Common myeloid progenitor, CD34-positive (primary cell): ENCODE results near the gene C1QL2.

ENCODE experiments used
- CTCF ChIA-PET: fragments of 350-600 bp; sonication (Branson Sonifier 250); formaldehyde crosslinking; loops from one replicate; lab custom pipeline; 2021; ENCODE audit warnings: antibody characterized with exemption; lab: Charles Lee
- POLR2A ChIA-PET: fragments of 350-600 bp; sonication (Branson Sonifier 250); formaldehyde crosslinking; loops from one replicate; lab custom pipeline; 2021; ENCODE audit warnings: antibody characterized with exemption; lab: Charles Lee
- DNase-seq, 3 donors: peaks; one replicate each; pipeline versions ENCODE4 v3.0.0 to v3.0.0-alpha.2; 2013
- H3K27ac ChIP-seq, 2 experiments: 1 replicate in 1 of 2; 2 replicates in 1 of 2; pipeline ENCODE4 v1.7.0; 2013; ENCODE audit warnings: inconsistent platforms in 2 of 2, low read length in 2 of 2, mild to moderate bottlenecking in 2 of 2, low read depth in 1 of 2, moderate library complexity in 1 of 2; ENCODE audit not compliant: severe bottlenecking in 2 of 2, insufficient read depth in 1 of 2, poor library complexity in 1 of 2
- H3K27me3 ChIP-seq, 5 experiments: replicated peaks in 2 of 5; 1 replicate in 3 of 5; 2 replicates in 2 of 5; pipeline versions ENCODE4 v1.6.1 to v1.7.0; 2013; ENCODE audit warnings: low read length in 4 of 5, mild to moderate bottlenecking in 2 of 5, moderate library complexity in 2 of 5, inconsistent platforms in 1 of 5; ENCODE audit not compliant: insufficient read depth in 5 of 5, control insufficient read depth in 4 of 5
- H3K36me3 ChIP-seq, 4 experiments: 1 replicate in 2 of 4; 2 replicates in 2 of 4; pipeline versions ENCODE4 v1.6.1 to v1.7.0; 2013; ENCODE audit warnings: low read length in 3 of 4, control low read depth in 1 of 4, mild to moderate bottlenecking in 1 of 4; ENCODE audit not compliant: control insufficient read depth in 4 of 4, insufficient read depth in 4 of 4
- H3K4me1 ChIP-seq, 4 experiments: 1 replicate in 3 of 4; 2 replicates in 1 of 4; pipeline versions ENCODE4 v1.6.1 to v1.7.1; 2013; ENCODE audit warnings: low read length in 3 of 4, mild to moderate bottlenecking in 3 of 4, control low read depth in 1 of 4, inconsistent platforms in 1 of 4, moderate library complexity in 1 of 4; ENCODE audit not compliant: control insufficient read depth in 4 of 4, insufficient read depth in 4 of 4; ENCODE audit errors: control extremely low read depth in 1 of 4
- H3K4me3 ChIP-seq, 7 experiments: 1 replicate in 4 of 7; 2 replicates in 3 of 7; pipeline versions ENCODE4 v1.5.1 to v1.7.0; 2013; ENCODE audit warnings: mild to moderate bottlenecking in 7 of 7, low read length in 6 of 7, moderate library complexity in 6 of 7, inconsistent platforms in 2 of 7, low read depth in 2 of 7, control low read depth in 1 of 7; ENCODE audit not compliant: insufficient read depth in 4 of 7, control insufficient read depth in 1 of 7; ENCODE audit errors: extremely low read depth in 1 of 7
- H3K9me3 ChIP-seq, 5 experiments: 1 replicate in 4 of 5; 2 replicates in 1 of 5; pipeline versions ENCODE4 v1.6.1 to v1.7.1; 2013; ENCODE audit warnings: low read length in 4 of 5, mild to moderate bottlenecking in 2 of 5, inconsistent platforms in 1 of 5, low read depth in 1 of 5, moderate library complexity in 1 of 5; ENCODE audit not compliant: control insufficient read depth in 4 of 5, insufficient read depth in 2 of 5; ENCODE audit errors: control extremely low read depth in 1 of 5
- WGBS: methylation state at CpG from one replicate; pipeline ENCODE4 v1.1.5; 2013; ENCODE audit not compliant: insufficient coverage; 5-methylcytosine and 5-hydroxymethylcytosine counted together

C1QL2 gene

GRCh38 chr2:119114266-119114665 is 44.3 kb downstream of the C1QL2 start:
- ChIA-PET CTCF (no interaction called here), POLR2A (no interaction called here)
- H3K36me3 ChIP-seq, result no peaks in the 10 kb centered on the region
- H3K9me3 ChIP-seq, result peaks cover 0 to 13% (median 6%) of the 10 kb centered on the region in 5 experiments
- H3K27me3 ChIP-seq, result peaks cover 0 to 50% (median 6%) of the 10 kb centered on the region in 5 experiments
- no peak overlapping the region for H3K4me3 ChIP-seq
- no peaks in the 10 kb centered on the region for H3K4me1 ChIP-seq
- no peak for DNase-seq
- WGBS, result 100% methylated on average over 2 of the region's 3 CpGs
- H3K27ac ChIP-seq, result no peak overlapping the region

- no peak overlapping the region for H3K27ac ChIP-seq
- H3K4me3 ChIP-seq, result no peak overlapping the region
- DNase-seq, result no peak
- CTCF ChIA-PET, result no interaction called here
- H3K36me3 ChIP-seq, result no peaks in the 10 kb centered on the region
- H3K9me3 ChIP-seq, result peaks cover 0 to 13% (median 6%) of the 10 kb centered on the region in 5 experiments
- whole genome bisulfite sequencing, result 56% methylated on average over 2 of the region's 4 CpGs
- H3K4me1 ChIP-seq, result no peaks in the 10 kb centered on the region
- POLR2A ChIA-PET, result no interaction called here
- peaks cover 0 to 44% (median 6%) of the 10 kb centered on the region in 5 experiments for H3K27me3 ChIP-seq
Observed at GRCh38 chr2:119113489-119113770, 45.1 kb downstream of the C1QL2 start.

DNA sequence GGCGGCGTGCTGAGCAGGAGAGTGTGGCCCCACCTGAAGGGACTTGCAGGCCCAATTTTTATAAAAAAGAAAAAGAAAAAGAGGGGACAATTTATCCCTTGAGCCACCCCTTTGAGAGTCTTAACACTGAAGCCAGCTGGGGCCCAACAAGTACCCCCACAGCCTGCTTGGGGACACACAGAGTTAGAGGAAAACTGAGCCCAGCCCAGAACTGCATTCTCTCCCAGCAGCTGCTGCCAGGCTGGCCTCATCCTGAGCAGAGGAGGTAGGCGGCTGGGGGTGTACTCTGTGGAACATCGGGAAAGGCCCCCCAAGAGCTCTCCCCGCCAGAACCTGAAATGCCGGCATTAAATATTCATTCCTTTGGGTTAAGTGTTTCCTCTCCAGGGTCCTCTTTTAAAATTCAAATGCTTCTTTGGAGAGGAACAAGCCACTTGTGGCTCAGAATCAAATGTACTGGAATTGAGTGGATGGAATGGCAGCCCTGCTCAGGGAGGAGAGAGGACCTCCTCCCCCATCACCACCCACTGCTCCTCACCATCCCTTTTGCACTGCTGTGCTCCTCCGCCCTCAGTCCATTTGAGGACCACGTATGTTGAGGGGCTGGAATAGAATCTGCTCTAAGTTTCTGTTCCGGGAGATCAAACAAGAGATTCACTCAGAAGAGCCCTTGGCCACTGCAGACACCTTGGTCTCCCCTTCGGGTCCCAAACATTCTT is 45.6 kb downstream of the C1QL2 start:
- H3K27ac ChIP-seq, result no peak overlapping the region
- POLR2A ChIA-PET, result no interaction called here
- peaks cover 0 to 39% (median 6%) of the 10 kb centered on the region in 5 experiments for H3K27me3 ChIP-seq
- no peaks in the 10 kb centered on the region for H3K4me1 ChIP-seq
- peaks cover 0 to 13% (median 6%) of the 10 kb centered on the region in 5 experiments for H3K9me3 ChIP-seq
- 59% methylated on average over 10 of the region's 10 CpGs for WGBS
- no peaks in the 10 kb centered on the region for H3K36me3 ChIP-seq
- DNase-seq, result no peak
- CTCF ChIA-PET, result no interaction called here
- H3K4me3 ChIP-seq, result no peak overlapping the region

GRCh38 chr2:119112230-119112629 is 46.3 kb downstream of the C1QL2 start:
- DNase-seq, result no peak
- CTCF ChIA-PET, result no interaction called here
- H3K27me3 ChIP-seq, result peaks cover 0 to 35% (median 6%) of the 10 kb centered on the region in 5 experiments
- H3K36me3 ChIP-seq, result no peaks in the 10 kb centered on the region
- POLR2A ChIA-PET, result no interaction called here
- H3K4me3 ChIP-seq, result no peak overlapping the region
- peaks cover 0 to 13% (median 6%) of the 10 kb centered on the region in 5 experiments for H3K9me3 ChIP-seq
- no peak overlapping the region for H3K27ac ChIP-seq
- 93% methylated on average over 3 of the region's 3 CpGs for WGBS
- no peaks in the 10 kb centered on the region for H3K4me1 ChIP-seq

GRCh38 chr2:119111115-119111975 is 47.2 kb downstream of the C1QL2 start:
- H3K4me1 ChIP-seq, result no peaks in the 10 kb centered on the region
- H3K36me3 ChIP-seq, result no peaks in the 10 kb centered on the region
- peaks cover 0 to 33% (median 6%) of the 10 kb centered on the region in 5 experiments for H3K27me3 ChIP-seq
- no peak overlapping the region for H3K4me3 ChIP-seq
- no peak for DNase-seq
- ChIA-PET CTCF (interaction anchor here (1.0 kb wide), 1 partner anchor 13 kb away, joined by 3 read pairs; no protein-coding TSS in a partner anchor), POLR2A (no interaction called here)
- 75% methylated on average over 7 of the region's 8 CpGs for WGBS
- H3K27ac ChIP-seq, result no peak overlapping the region
- peaks cover 0 to 13% (median 6%) of the 10 kb centered on the region in 5 experiments for H3K9me3 ChIP-seq

DNA sequence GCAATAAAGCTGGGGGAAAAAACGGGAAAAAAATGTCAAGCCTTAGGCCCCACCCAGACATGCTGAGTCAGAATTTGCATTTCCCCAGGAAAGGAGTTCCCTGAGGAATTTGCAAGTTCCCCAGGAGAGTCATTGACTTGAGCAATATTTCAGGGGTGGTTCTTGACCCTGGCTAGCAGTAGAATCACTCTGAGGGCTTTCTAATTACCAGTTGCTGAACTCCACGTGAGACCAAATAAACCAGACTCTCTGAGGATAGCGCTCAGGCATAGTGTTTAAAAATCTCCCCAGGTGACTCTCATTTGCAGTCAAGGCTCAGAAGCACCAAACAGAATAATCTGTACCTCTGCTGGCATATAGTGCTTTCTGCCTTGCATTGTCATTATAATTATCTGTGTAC is 48.7 kb downstream of the C1QL2 start:
- no peaks in the 10 kb centered on the region for H3K36me3 ChIP-seq

DNA sequence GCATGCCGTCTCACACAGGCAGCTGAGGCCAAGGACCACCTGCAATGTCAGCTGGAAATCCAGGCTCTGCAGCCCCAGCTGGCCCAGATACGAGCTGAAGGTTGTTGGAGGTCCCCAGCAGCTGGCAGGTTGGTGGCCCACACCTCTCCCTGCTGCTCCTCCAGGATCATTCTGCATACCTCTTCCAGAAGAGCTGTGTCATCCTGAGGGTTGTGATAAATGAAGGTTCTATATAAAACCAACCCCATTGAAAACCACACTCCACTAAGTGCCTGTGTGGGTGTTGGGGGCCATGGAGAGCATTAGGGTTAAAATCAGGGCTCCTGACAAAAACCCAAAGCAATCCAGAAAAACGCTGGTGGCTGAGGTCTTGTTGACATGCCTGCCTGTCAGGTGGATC is 50.4 kb downstream of the C1QL2 start:
- H3K27me3 ChIP-seq, result peaks cover 0 to 16% (median 4%) of the 10 kb centered on the region in 5 experiments
- no peak overlapping the region for H3K4me3 ChIP-seq
- WGBS, result 74% methylated on average over 3 of the region's 3 CpGs
- peaks cover 0 to 13% (median 6%) of the 10 kb centered on the region in 5 experiments for H3K9me3 ChIP-seq
- no peaks in the 10 kb centered on the region for H3K4me1 ChIP-seq
- H3K27ac ChIP-seq, result no peak overlapping the region
- DNase-seq, result no peak
- no peaks in the 10 kb centered on the region for H3K36me3 ChIP-seq
- POLR2A ChIA-PET, result interaction anchor here (0.6 kb wide), 1 partner anchor 1148 kb away, joined by 3 read pairs; no protein-coding TSS in a partner anchor
- CTCF ChIA-PET, result no interaction called here

More for the DNA sequence above, 48.7 kb downstream of the C1QL2 start:
- ChIA-PET CTCF (no interaction called here), POLR2A (no interaction called here)
- WGBS, result 40% methylated on average over 2 of the region's 3 CpGs
- Histone ChIP-seq H3K27ac (no peak overlapping the region), H3K27me3 (peaks cover 0 to 28% (median 6%) of the 10 kb centered on the region in 5 experiments), H3K4me1 (no peaks in the 10 kb centered on the region), H3K9me3 (peaks cover 0 to 13% (median 6%) of the 10 kb centered on the region in 5 experiments), H3K4me3 (no peak overlapping the region)
- no peak for DNase-seq
